Esophagus squamous epithelium (tissue), 5 donors: Measurements from ENCODE around the gene KSR1. TPM values are rescaled to one million over a fixed set of nuclear protein-coding genes. Genes with fewer than 3 reads are reported as not detected.
"Not testable (repeated sequence)": the region's sequence is repeated elsewhere in the genome, so short reads cannot be mapped to it uniquely, and the experiment has no call there.

Experiments used
- DNase-seq: peaks from one replicate; lab custom pipeline; 2025; lab: John Stamatoyannopoulos, UW
- H3K27ac ChIP-seq, 4 donors: fragments of 200-600 bp; sonication (generic); one replicate each; pipeline ENCODE4 v1.5.1; 2016 to 2019; ENCODE audit warnings: mild to moderate bottlenecking in 1 of 4
- H3K27me3 ChIP-seq, 4 donors: fragments of 200-600 bp; sonication (generic); 1 replicate in 3 of 4; 2 replicates in 1 of 4; pipeline versions ENCODE4 v1.5.1 to v1.6.0; 2017 to 2021; ENCODE audit warnings: antibody characterized with exemption in 1 of 4
- H3K36me3 ChIP-seq, 3 donors: fragments of 200-600 bp; sonication (generic); one replicate each; pipeline ENCODE4 v1.5.1; 2016 to 2019
- H3K4me1 ChIP-seq, 3 donors: fragments of 200-600 bp; sonication (generic); one replicate each; pipeline ENCODE4 v1.5.1; 2017 to 2019
- H3K4me3 ChIP-seq, 4 donors: fragments of 200-600 bp; sonication (generic); 1 replicate in 3 of 4; 2 replicates in 1 of 4; pipeline ENCODE4 v1.5.1; 2016 to 2019; ENCODE audit warnings: mild to moderate bottlenecking in 2 of 4, moderate library complexity in 1 of 4
- H3K9me3 ChIP-seq, 3 donors: fragments of 200-600 bp; sonication (generic); one replicate each; pipeline ENCODE4 v1.5.1; 2016 to 2019
- POLR2A ChIP-seq, 4 donors: fragments of 450-650 bp; IDR thresholded peaks; one replicate each; pipeline ENCODE4 v1.6.1; 2017; ENCODE audit warnings: antibody characterized with exemption in 4 of 4, mild to moderate bottlenecking in 4 of 4, moderate library complexity in 3 of 4
- WGBS, 2 donors: methylation state at CpG; one replicate each; pipeline ENCODE4 v1.1.5; 2018; 5-methylcytosine and 5-hydroxymethylcytosine counted together
- intact Hi-C: fragments of 100-400 bp; cut with DNase I; formaldehyde crosslinking; loops from one replicate; pipeline ENCODE4 v1.15.0; 2022
- total RNA-seq, 4 donors: library from RNA; depleted of rRNA; stranded (reverse); fragments of >200 nt; gene quantifications; one replicate each; pipeline ENCODE4 v1.1.0, GENCODE V29; 2016
- TF ChIP-seq, protein P1 (sequence below), 6 experiments: fragments of 450-650 bp in 4 of 6; fragments of 200-600 bp in 2 of 6; sonication (generic) in 2 of 6; IDR thresholded peaks; one replicate each; pipeline ENCODE4 v1.5.1; 2016 to 2019; ENCODE audit warnings: antibody characterized with exemption in 6 of 6, mild to moderate bottlenecking in 4 of 6, moderate library complexity in 4 of 6
- donor health status: DM: yes; HTN: yes; CAD: no.

The KSR1 gene
- total RNA-seq, 4 donors from 2014 or later = 22.3 to 32.4 (median 31.0) TPM

DNA sequence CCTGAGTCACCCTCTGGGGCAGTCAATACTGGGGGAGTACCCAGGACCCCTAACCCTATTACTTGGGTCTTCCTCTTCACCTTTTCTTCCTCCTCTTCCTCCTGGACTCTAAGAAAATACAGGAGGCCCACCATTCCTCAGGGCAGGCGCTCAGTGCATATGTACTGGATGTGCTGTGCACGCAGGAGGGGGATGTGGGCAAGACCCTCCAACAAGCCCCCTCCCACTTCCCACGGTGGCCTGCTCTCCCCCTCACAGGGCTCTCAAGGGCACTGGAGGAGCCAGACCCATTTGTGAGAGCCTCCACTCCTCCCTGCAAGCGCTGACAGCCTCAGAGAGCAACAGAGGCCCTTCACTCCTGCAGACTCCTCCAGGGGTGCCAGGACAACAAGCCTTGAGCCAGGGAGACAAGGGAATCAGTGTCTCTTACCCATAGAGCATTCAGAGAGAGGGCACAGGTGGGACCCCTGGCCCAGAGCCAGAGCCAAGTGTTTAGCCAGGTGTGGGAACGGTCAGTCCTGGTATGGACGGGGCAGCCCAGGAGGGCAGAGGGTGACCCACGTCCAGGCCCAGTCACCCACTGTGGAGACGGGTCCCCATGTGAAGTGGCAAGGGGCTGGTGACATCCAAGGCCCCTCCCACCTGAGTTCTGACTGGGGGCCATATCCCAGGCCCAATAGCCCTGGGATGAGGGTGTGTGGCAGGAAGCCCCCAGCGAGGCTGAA is 27.3 kb upstream of the KSR1 start:
- Histone ChIP-seq H3K27ac (no peak overlapping the region), H3K4me3 (no peak overlapping the region), H3K27me3 (no peaks in the 10 kb centered on the region), H3K9me3 (no peaks in the 10 kb centered on the region), H3K4me1 (no peaks in the 10 kb centered on the region), H3K36me3 (no peaks in the 10 kb centered on the region)
- intact Hi-C loops = no loop called here
- TF ChIP-seq POLR2A (IDR thresholded peaks at IDR 0.05) = no peak
- TF ChIP-seq, protein P1, sequence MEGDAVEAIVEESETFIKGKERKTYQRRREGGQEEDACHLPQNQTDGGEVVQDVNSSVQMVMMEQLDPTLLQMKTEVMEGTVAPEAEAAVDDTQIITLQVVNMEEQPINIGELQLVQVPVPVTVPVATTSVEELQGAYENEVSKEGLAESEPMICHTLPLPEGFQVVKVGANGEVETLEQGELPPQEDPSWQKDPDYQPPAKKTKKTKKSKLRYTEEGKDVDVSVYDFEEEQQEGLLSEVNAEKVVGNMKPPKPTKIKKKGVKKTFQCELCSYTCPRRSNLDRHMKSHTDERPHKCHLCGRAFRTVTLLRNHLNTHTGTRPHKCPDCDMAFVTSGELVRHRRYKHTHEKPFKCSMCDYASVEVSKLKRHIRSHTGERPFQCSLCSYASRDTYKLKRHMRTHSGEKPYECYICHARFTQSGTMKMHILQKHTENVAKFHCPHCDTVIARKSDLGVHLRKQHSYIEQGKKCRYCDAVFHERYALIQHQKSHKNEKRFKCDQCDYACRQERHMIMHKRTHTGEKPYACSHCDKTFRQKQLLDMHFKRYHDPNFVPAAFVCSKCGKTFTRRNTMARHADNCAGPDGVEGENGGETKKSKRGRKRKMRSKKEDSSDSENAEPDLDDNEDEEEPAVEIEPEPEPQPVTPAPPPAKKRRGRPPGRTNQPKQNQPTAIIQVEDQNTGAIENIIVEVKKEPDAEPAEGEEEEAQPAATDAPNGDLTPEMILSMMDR (IDR thresholded peaks at IDR 0.05) = no peak
- DNase-seq = no peak
- WGBS, 2 donors = 100% methylated on average over 2 of the region's 9 CpGs; no CpG with 5 or more reads in 1 of the 2 donors

DNA sequence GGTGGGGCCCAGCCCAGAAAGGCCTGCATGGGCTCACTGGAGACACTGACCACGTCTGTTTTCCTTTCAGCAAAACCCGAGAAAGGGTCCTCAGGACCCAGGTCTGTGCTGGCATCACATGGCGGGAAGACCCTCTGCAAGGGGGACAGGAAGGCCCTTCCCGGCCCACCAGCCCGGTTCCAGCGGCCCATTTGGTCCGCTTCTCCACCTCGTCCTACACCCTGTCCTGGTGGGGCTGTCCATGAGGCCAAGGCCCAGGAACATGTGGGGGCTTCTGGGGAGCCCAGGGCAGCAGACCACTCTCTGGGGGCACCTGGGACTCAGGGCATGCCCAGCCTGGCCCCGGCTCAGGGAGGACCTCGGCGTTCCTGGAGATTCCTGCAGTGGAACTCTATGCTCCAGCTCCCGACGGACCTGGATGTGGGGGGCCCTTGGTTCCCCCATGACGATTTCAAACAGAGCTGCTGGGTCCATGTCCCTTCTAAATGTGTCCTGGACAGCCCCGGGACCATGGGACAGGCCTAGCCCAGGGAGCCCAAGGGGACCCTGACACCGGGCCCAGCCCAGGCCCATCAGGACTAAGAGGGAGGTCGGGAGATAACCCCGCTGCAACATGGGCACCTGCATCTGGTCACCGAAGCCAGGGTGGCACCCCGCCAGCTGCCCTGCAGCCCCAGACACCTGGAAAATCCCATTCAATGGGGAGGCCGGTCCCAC is 26.4 kb upstream of the KSR1 start:
- TF ChIP-seq, protein P1 (IDR thresholded peaks at IDR 0.05) = no peak
- no peak for TF ChIP-seq POLR2A (IDR thresholded peaks at IDR 0.05)
- Histone ChIP-seq H3K36me3 (no peaks in the 10 kb centered on the region), H3K27ac (no peak overlapping the region), H3K9me3 (no peaks in the 10 kb centered on the region), H3K27me3 (no peaks in the 10 kb centered on the region), H3K4me3 (no peak overlapping the region), H3K4me1 (no peaks in the 10 kb centered on the region)
- intact Hi-C loops = no loop called here
- 87% methylated on average over 3 of the region's 21 CpGs; no CpG with 5 or more reads in 1 of the 2 donors for WGBS, 2 donors
- no peak for DNase-seq

GRCh38 chr17:27430383-27430840 is 25.8 kb upstream of the KSR1 start:
- H3K4me1 ChIP-seq = no peaks in the 10 kb centered on the region
- no peaks in the 10 kb centered on the region for H3K36me3 ChIP-seq
- no peak overlapping the region for H3K27ac ChIP-seq
- no peaks in the 10 kb centered on the region for H3K9me3 ChIP-seq
- no peaks in the 10 kb centered on the region for H3K27me3 ChIP-seq
- intact Hi-C loops = no loop called here
- DNase-seq = no peak
- no peak for TF ChIP-seq POLR2A (IDR thresholded peaks at IDR 0.05)
- TF ChIP-seq, protein P1 (IDR thresholded peaks at IDR 0.05) = no peak
- WGBS, 2 donors = 50 to 60% methylated on average over 1 to 2 of the region's 7 CpGs
- H3K4me3 ChIP-seq = no peak overlapping the region

DNA sequence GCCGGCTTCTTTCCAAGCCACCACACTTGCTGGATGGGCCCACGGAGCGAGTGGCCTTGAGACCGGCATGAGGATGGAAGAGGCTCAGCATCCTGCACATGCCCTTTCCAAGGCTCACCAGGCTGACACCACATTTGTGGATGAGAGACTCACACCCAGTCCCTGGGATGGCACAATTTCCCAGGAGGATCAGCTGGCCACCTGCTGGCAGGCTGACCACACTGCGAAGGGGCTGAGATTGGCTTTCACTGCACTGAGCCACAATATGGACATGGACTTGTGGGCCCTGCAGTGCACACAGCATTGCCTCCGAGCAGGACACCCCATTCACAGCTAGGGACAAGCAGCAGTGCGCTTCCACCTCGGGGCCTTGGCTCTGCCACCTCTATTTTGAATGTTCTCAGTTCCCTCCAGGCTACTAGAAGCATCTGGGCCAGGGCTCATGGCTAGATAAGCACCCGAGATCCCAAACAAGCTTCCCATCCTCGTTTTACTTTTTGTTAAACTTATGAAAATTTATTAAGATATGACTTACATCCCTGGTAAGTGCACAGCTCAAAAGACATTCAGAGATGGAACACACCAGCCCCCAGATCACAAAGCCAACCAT is 25.3 kb upstream of the KSR1 start:
- TF ChIP-seq, protein P1 (IDR thresholded peaks at IDR 0.05) = peak in 5 of 6 experiments; percentile 16 to 58 (median 33)
- no peak for TF ChIP-seq POLR2A (IDR thresholded peaks at IDR 0.05)
- WGBS, 2 donors = 73 to 78% methylated on average over 6 to 9 of the region's 10 CpGs
- DNase-seq = no peak
- no peaks in the 10 kb centered on the region for H3K4me1 ChIP-seq
- intact Hi-C loops = no loop called here
- no peak overlapping the region for H3K4me3 ChIP-seq
- no peaks in the 10 kb centered on the region for H3K36me3 ChIP-seq
- no peaks in the 10 kb centered on the region for H3K27me3 ChIP-seq
- H3K9me3 ChIP-seq = no peaks in the 10 kb centered on the region
- H3K27ac ChIP-seq = no peak overlapping the region

DNA sequence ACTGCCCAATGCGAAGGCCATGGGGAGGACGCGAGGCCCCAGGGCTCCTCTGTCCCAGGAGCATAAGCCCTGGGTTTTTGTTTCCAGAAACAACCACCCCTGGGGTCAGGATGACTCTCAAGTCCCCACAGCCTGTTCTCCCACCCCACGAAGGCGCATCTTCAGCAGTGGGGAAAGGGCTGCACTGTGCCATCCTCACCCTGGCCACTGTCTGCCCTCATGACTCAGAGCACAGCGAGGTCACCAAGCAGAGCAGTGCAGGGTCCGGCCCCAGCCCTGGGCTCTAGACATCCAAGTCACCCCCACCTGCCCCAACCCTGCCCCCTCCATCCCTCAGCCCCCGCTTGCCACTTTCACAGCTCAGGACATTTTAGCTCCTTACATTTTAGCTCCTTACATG is 22.7 kb upstream of the KSR1 start:
- no peak for DNase-seq
- WGBS, 2 donors = 64 to 74% methylated on average over 5 of the region's 8 CpGs
- Histone ChIP-seq H3K9me3 (no peaks in the 10 kb centered on the region), H3K27ac (no peak overlapping the region), H3K27me3 (no peaks in the 10 kb centered on the region), H3K4me3 (no peak overlapping the region), H3K4me1 (no peaks in the 10 kb centered on the region), H3K36me3 (no peaks in the 10 kb centered on the region)
- intact Hi-C loops = no loop called here
- no peak for TF ChIP-seq POLR2A (IDR thresholded peaks at IDR 0.05)
- TF ChIP-seq, protein P1 (IDR thresholded peaks at IDR 0.05) = no peak

DNA sequence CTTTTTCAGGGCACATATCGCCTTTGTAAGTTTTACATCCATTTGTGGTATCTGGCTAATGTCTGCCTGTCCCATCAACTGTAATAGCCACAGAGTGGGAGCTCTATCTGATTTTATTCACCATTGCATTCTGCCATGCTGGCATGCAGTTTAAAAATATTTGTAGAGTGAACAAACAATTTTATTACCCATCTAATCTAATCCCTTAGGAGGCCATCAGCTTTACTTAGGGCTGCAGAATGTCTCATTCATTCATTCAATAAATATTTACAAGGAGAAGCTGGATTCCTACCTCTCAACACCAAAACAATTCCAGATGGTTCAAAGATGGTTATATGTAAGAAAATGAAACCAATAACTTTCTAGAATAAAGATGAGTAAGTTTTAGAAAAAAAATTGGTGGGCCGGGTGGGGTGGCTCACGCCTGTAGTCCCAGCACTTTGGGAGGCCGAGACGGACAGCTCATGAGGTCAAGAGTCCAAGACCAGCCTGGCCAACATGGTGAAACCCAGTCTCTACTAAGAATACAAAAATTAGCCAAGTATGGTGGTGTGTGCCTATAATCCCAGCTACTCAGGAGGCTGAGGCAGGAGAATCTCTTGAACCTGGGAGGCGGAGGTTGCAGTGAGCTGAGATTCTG is 20.7 kb upstream of the KSR1 start:
- WGBS, 2 donors = 88 to 98% methylated on average over 6 of the region's 6 CpGs
- H3K27me3 ChIP-seq, DNase-seq, H3K4me1 ChIP-seq, H3K27ac ChIP-seq, H3K4me3 ChIP-seq, H3K36me3 ChIP-seq, intact Hi-C loops, H3K9me3 ChIP-seq: not testable (repeated sequence)
